ENCODE measurements around the gene GPR35. TPM values are rescaled to one million over a fixed set of nuclear protein-coding genes. Genes with fewer than 3 reads are reported as not detected.

The GPR35 gene
- polyA plus RNA-seq, 1 donor (not counting 4 experiments of a cell fraction or from before 2014, with no cell fraction given): 0.04 TPM

GRCh38 chr2:240646900-240647502 lies 21.7 kb downstream of the GPR35 start:
- Histone ChIP-seq H3K9me3 (ENCODE audit: control insufficient read depth, low read depth, low read length) (no peaks in the 10 kb centered on the region), H4K20me1 (ENCODE audit: control insufficient read depth, extremely low read depth, insufficient read depth, low read length) (no peaks in the 10 kb centered on the region), H3K4me1 (ENCODE audit: control insufficient read depth, extremely low read depth, insufficient read depth, low read length) (no peaks in the 10 kb centered on the region), H3K36me3 (ENCODE audit: control insufficient read depth in 2 of 2, extremely low read depth in 1 of 2, insufficient read depth in 2 of 2, low read length in 2 of 2) (no peaks in the 10 kb centered on the region), H3K27me3 (ENCODE audit: control insufficient read depth, extremely low read depth, insufficient read depth, low read length) (peaks cover 46% of the 10 kb centered on the region), H3K9me1 (ENCODE audit: control insufficient read depth, extremely low read depth, insufficient read depth, low read length) (no peaks in the 10 kb centered on the region), H2AFZ (ENCODE audit: control insufficient read depth, low read length) (no peak overlapping the region), H3K27ac (ENCODE audit: control insufficient read depth, insufficient read depth, low read length) (no peak overlapping the region), H3K9ac (ENCODE audit: control insufficient read depth, extremely low read depth, insufficient read depth, low read length) (no peak overlapping the region), H3K4me3 (ENCODE audit: control insufficient read depth in 2 of 3, extremely low read depth in 1 of 3, insufficient read depth in 2 of 3, low read depth in 1 of 3, low read length in 3 of 3) (no peak overlapping the region), H3K4me2 (ENCODE audit: control insufficient read depth, extremely low read depth, insufficient read depth, low read depth, low read length) (no peak overlapping the region), H3K79me2 (ENCODE audit: control insufficient read depth, insufficient read depth, low read length) (no peaks in the 10 kb centered on the region)
- TF ChIP-seq EZH2 (IDR thresholded peaks at IDR 0.05; ENCODE audit: low read length) (no peak), CTCF (optimal IDR thresholded peaks at IDR 0.05 in 1 of 3, IDR thresholded peaks at IDR 0.05 in 1 of 3, conservative IDR thresholded peaks at IDR 0.05 in 1 of 3; ENCODE audit: extremely low read depth in 1 of 3, insufficient read depth in 2 of 3, low read length in 3 of 3) (no peak)
- dilution Hi-C loops (cut with MboI; ENCODE audit: extremely low pct_ligation_motif_present, low sequenced_read_pairs): no loop called here
- DNase-seq (ENCODE audit: low read depth, low spot score) (no peak), FAIRE-seq (no peak)

- DNase-seq (ENCODE audit: low read depth, low spot score): no peak
- no peak overlapping the region for H3K4me2 ChIP-seq (ENCODE audit: control insufficient read depth, extremely low read depth, insufficient read depth, low read depth, low read length)
Measured at GRCh38 chr2:240647503-240648154, 22.3 kb downstream of the GPR35 start.

More at GRCh38 chr2:240647503-240648154, 22.3 kb downstream of the GPR35 start:
- no peaks in the 10 kb centered on the region for H3K79me2 ChIP-seq (ENCODE audit: control insufficient read depth, insufficient read depth, low read length)
- H3K27me3 ChIP-seq (ENCODE audit: control insufficient read depth, extremely low read depth, insufficient read depth, low read length): peaks cover 46% of the 10 kb centered on the region
- no peaks in the 10 kb centered on the region for H4K20me1 ChIP-seq (ENCODE audit: control insufficient read depth, extremely low read depth, insufficient read depth, low read length)
- no peaks in the 10 kb centered on the region for H3K9me3 ChIP-seq (ENCODE audit: control insufficient read depth, low read depth, low read length)
- no peak overlapping the region for H3K9ac ChIP-seq (ENCODE audit: control insufficient read depth, extremely low read depth, insufficient read depth, low read length)
- no peaks in the 10 kb centered on the region for H3K4me1 ChIP-seq (ENCODE audit: control insufficient read depth, extremely low read depth, insufficient read depth, low read length)
- TF ChIP-seq EZH2 (IDR thresholded peaks at IDR 0.05; ENCODE audit: low read length) (no peak), CTCF (optimal IDR thresholded peaks at IDR 0.05 in 1 of 3, IDR thresholded peaks at IDR 0.05 in 1 of 3, conservative IDR thresholded peaks at IDR 0.05 in 1 of 3; ENCODE audit: extremely low read depth in 1 of 3, insufficient read depth in 2 of 3, low read length in 3 of 3) (no peak)
- no peaks in the 10 kb centered on the region for H3K36me3 ChIP-seq (ENCODE audit: control insufficient read depth in 2 of 2, extremely low read depth in 1 of 2, insufficient read depth in 2 of 2, low read length in 2 of 2)
- H2AFZ ChIP-seq (ENCODE audit: control insufficient read depth, low read length): no peak overlapping the region
- H3K4me3 ChIP-seq (ENCODE audit: control insufficient read depth in 2 of 3, extremely low read depth in 1 of 3, insufficient read depth in 2 of 3, low read depth in 1 of 3, low read length in 3 of 3): no peak overlapping the region
- dilution Hi-C loops (cut with MboI; ENCODE audit: extremely low pct_ligation_motif_present, low sequenced_read_pairs): no loop called here
- H3K27ac ChIP-seq (ENCODE audit: control insufficient read depth, insufficient read depth, low read length): no peak overlapping the region
- FAIRE-seq: no peak
- no peaks in the 10 kb centered on the region for H3K9me1 ChIP-seq (ENCODE audit: control insufficient read depth, extremely low read depth, insufficient read depth, low read length)
